Mucosa of descending colon (tissue), 3 donors: Measurements from ENCODE around the gene ATP2B3. TPM values are rescaled to one million over a fixed set of nuclear protein-coding genes. Genes with fewer than 3 reads are reported as not detected.

ENCODE experiments used
- ATAC-seq: fragments of 200-7000 bp; cut with Tn5 transposase; one replicate; pipeline ENCODE4 v1.9.1; 2020; ENCODE audit warnings: mild to moderate bottlenecking, moderate library complexity
- DNase-seq, 3 donors: peaks; one replicate each; pipeline ENCODE4 v3.0.0-alpha.2; 2020
- H3K36me3 ChIP-seq: fragments of 200-600 bp; one replicate; pipeline ENCODE4 v1.8.0; 2021; ENCODE audit warnings: low read depth, mild to moderate bottlenecking
- H3K4me1 ChIP-seq: fragments of 200-600 bp; one replicate; pipeline ENCODE4 v1.8.0; 2021; ENCODE audit warnings: low read depth, mild to moderate bottlenecking
- H3K4me3 ChIP-seq: fragments of 200-600 bp; one replicate; pipeline ENCODE4 v1.8.0; 2021; ENCODE audit warnings: mild to moderate bottlenecking
- H3K9me3 ChIP-seq: fragments of 200-600 bp; one replicate; pipeline ENCODE4 v1.8.0; 2021; ENCODE audit warnings: mild to moderate bottlenecking
- CTCF ChIP-seq: fragments of 200-600 bp; IDR thresholded peaks from one replicate; pipeline ENCODE4 v1.8.0; 2022; ENCODE audit warnings: antibody characterized with exemption, mild to moderate bottlenecking
- intact Hi-C, 2 donors: fragments of 100-400 bp; cut with DNase I in 1 of 2; cut with micrococcal nuclease in 1 of 2; formaldehyde crosslinking; loops; one replicate each; pipeline versions ENCODE4 v1.11.0 to v1.11.1; 2022; cut with DNase I, micrococcal nuclease
- total RNA-seq, 3 donors: library from RNA; stranded (reverse); fragmentation: NEBNext Ultra II Directional in 2 of 3; extraction: Animal tissue kit (Norgen Biotek cat#: 25700) in 2 of 3; gene quantifications; one replicate each; pipeline versions ENCODE4 v1.2.1 to v1.2.4, GENCODE V29; 2021 to 2023
- donor health status: DM: no; HTN: no; CAD: no; lungs with moderate emphysema.
- donor health status: DM: no; HTN: no; CAD: no.
- donor health status: DM: no; HTN: yes; CAD: no.

The ATP2B3 gene
- total RNA-seq, 3 donors from 2014 or later = 0.07 to 1.1 TPM; not detected in 1

GRCh38 chrX:153546386-153546785 lies 28.9 kb downstream of the ATP2B3 start:
- ATAC-seq (no peak), DNase-seq (no peak)
- TF ChIP-seq CTCF = no peak
- intact Hi-C loops = no loop called here
- Histone ChIP-seq H3K36me3 (no peaks in the 10 kb centered on the region), H3K4me3 (no peak overlapping the region), H3K4me1 (no peaks in the 10 kb centered on the region), H3K9me3 (no peaks in the 10 kb centered on the region)

GRCh38 chrX:153547195-153547594 lies 29.8 kb downstream of the ATP2B3 start:
- DNase-seq (no peak), ATAC-seq (no peak)
- intact Hi-C loops = no loop called here
- no peak overlapping the region for H3K4me3 ChIP-seq
- no peaks in the 10 kb centered on the region for H3K9me3 ChIP-seq
- no peak for TF ChIP-seq CTCF
- no peaks in the 10 kb centered on the region for H3K36me3 ChIP-seq
- H3K4me1 ChIP-seq = no peaks in the 10 kb centered on the region

GRCh38 chrX:153549231-153549630 lies 31.8 kb downstream of the ATP2B3 start:
- no peak for ATAC-seq
- intact Hi-C loops = no loop called here
- H3K36me3 ChIP-seq = no peaks in the 10 kb centered on the region

GRCh38 chrX:153549807-153550206 lies 32.4 kb downstream of the ATP2B3 start:
- no peak for DNase-seq
- no peak overlapping the region for H3K4me3 ChIP-seq
- no peaks in the 10 kb centered on the region for H3K36me3 ChIP-seq
- no peaks in the 10 kb centered on the region for H3K4me1 ChIP-seq
- no peak for ATAC-seq
- intact Hi-C loops = loop anchor here in 1 of 2 donors (10.0 kb wide), 1 partner anchor 115 kb away; no protein-coding TSS in a partner anchor
- no peaks in the 10 kb centered on the region for H3K9me3 ChIP-seq
- no peak for TF ChIP-seq CTCF

More at GRCh38 chrX:153549231-153549630, 31.8 kb downstream of the ATP2B3 start:
- no peak for DNase-seq
- no peak overlapping the region for H3K4me3 ChIP-seq
- H3K4me1 ChIP-seq = no peaks in the 10 kb centered on the region
- H3K9me3 ChIP-seq = no peaks in the 10 kb centered on the region
- TF ChIP-seq CTCF = no peak

GRCh38 chrX:153551135-153551534 lies 33.7 kb downstream of the ATP2B3 start:
- Histone ChIP-seq H3K9me3 (no peaks in the 10 kb centered on the region), H3K36me3 (no peaks in the 10 kb centered on the region), H3K4me1 (no peaks in the 10 kb centered on the region), H3K4me3 (no peak overlapping the region)
- intact Hi-C loops = loop anchor here in 1 of 2 donors (10.0 kb wide), 1 partner anchor 114 kb away; no protein-coding TSS in a partner anchor
- DNase-seq (no peak), ATAC-seq (no peak)
- TF ChIP-seq CTCF = no peak
